IMR-90 (cell line): Measurements from ENCODE around the gene ERC2. TPM values are rescaled to one million over a fixed set of nuclear protein-coding genes. Genes with fewer than 3 reads are reported as not detected.

Experiments
- ATAC-seq: fragments of 200-7000 bp; cut with Tn5 transposase; 2 replicates; pipeline ENCODE4 v1.9.1; 2020; ENCODE audit warnings: low read depth, mild to moderate bottlenecking, moderate library complexity
- BruUV-seq: library from RNA; stranded (reverse); fragments of 400-500 nt; replicated peaks from 2 replicates; lab custom pipeline; 2021; lab: Mats Ljungman, UMichigan
- CTCF ChIA-PET: fragments of 300-600 bp; formaldehyde crosslinking; extraction: SDS; loops from one replicate; lab custom pipeline; 2021; ENCODE audit warnings: antibody characterized with exemption; lab: Yijun Ruan, JAX
- POLR2A ChIA-PET: fragments of 300-600 bp; sonication (Branson Sonifier 250); formaldehyde crosslinking; loops from one replicate; lab custom pipeline; 2022; ENCODE audit warnings: antibody characterized with exemption; ENCODE audit not compliant: unreplicated experiment; lab: Charles Lee
- DNase-seq: peaks from one replicate; pipeline ENCODE4 v3.0.0; 2013
- H2AFZ ChIP-seq: replicated peaks from 2 replicates; pipeline ENCODE3; 2013; ENCODE audit warnings: low read length, mild to moderate bottlenecking; ENCODE audit not compliant: poor library complexity
- H2AK5ac ChIP-seq: 2 replicates; pipeline ENCODE4 v1.6.1; 2013; ENCODE audit warnings: low read depth, low read length, inconsistent platforms
- H2AK9ac ChIP-seq: replicated peaks from 2 replicates; pipeline ENCODE3; 2013; ENCODE audit warnings: mild to moderate bottlenecking, low read depth, low read length, moderate library complexity; ENCODE audit not compliant: poor library complexity
- H2BK120ac ChIP-seq: 2 replicates; pipeline ENCODE4 v1.6.1; 2013; ENCODE audit warnings: low read depth, low read length, inconsistent platforms
- H2BK15ac ChIP-seq: 3 replicates; pipeline ENCODE4 v1.6.1; 2013; ENCODE audit warnings: low read depth, low read length, inconsistent platforms
- H2BK20ac ChIP-seq: 2 replicates; pipeline ENCODE4 v1.6.1; 2013; ENCODE audit warnings: low read depth, mild to moderate bottlenecking, inconsistent platforms, low read length, moderate library complexity
- H2BK5ac ChIP-seq: 2 replicates; pipeline ENCODE4 v1.6.1; 2013; ENCODE audit warnings: mild to moderate bottlenecking, low read depth, low read length, inconsistent platforms; ENCODE audit not compliant: poor library complexity, severe bottlenecking
- H3K14ac ChIP-seq: replicated peaks from 2 replicates; pipeline ENCODE4 v1.6.1; 2013; ENCODE audit warnings: low read depth, low read length, inconsistent platforms
- H3K18ac ChIP-seq: 2 replicates; pipeline ENCODE4 v1.6.1; 2013; ENCODE audit warnings: low read depth, low read length, control low read depth
- H3K23ac ChIP-seq: 2 replicates; pipeline ENCODE4 v1.6.1; 2013; ENCODE audit warnings: low read depth, low read length, inconsistent platforms
- H3K27ac ChIP-seq: 2 replicates; pipeline ENCODE4 v1.5.1; 2013; ENCODE audit warnings: mild to moderate bottlenecking, control low read depth, low read length; ENCODE audit not compliant: insufficient read depth
- H3K27me3 ChIP-seq: 2 replicates; pipeline ENCODE4 v1.6.1; 2013; ENCODE audit warnings: low read length; ENCODE audit not compliant: control insufficient read depth, insufficient read depth
- H3K36me3 ChIP-seq: 2 replicates; pipeline ENCODE4 v1.6.1; 2013; ENCODE audit warnings: low read length, mixed read lengths; ENCODE audit not compliant: control insufficient read depth, insufficient read depth
- H3K4ac ChIP-seq: 2 replicates; pipeline ENCODE4 v1.6.1; 2013; ENCODE audit warnings: low read depth, low read length, inconsistent platforms
- H3K4me1 ChIP-seq: 2 replicates; pipeline ENCODE4 v1.6.1; 2013; ENCODE audit warnings: low read length, mixed read lengths; ENCODE audit not compliant: control insufficient read depth, insufficient read depth
- H3K4me2 ChIP-seq: 2 replicates; pipeline ENCODE4 v1.6.1; 2013; ENCODE audit warnings: low read depth, mild to moderate bottlenecking, control low read depth, low read length, moderate library complexity
- H3K4me3 ChIP-seq: 2 replicates; pipeline ENCODE4 v1.5.1; 2013; ENCODE audit warnings: low read depth, mild to moderate bottlenecking, control low read depth, low read length, moderate library complexity; ENCODE audit not compliant: insufficient read depth
- H3K56ac ChIP-seq: 2 replicates; pipeline ENCODE4 v1.6.1; 2013; ENCODE audit warnings: low read length, inconsistent platforms; ENCODE audit not compliant: insufficient read depth; ENCODE audit errors: extremely low read depth
- H3K79me1 ChIP-seq, 2 experiments: 2 replicates each; pipeline ENCODE4 v1.6.1; 2013; ENCODE audit warnings: low read length in 2 of 2, inconsistent platforms in 1 of 2, low read depth in 1 of 2
- H3K9ac ChIP-seq: 2 replicates; pipeline ENCODE4 v1.6.1; 2013; ENCODE audit warnings: low read depth, low read length, control low read depth
- H3K9me1 ChIP-seq: 2 replicates; pipeline ENCODE4 v1.6.1; 2013; ENCODE audit warnings: low read length, inconsistent platforms; ENCODE audit not compliant: insufficient read depth
- H3K9me3 ChIP-seq: 2 replicates; pipeline ENCODE4 v1.6.1; 2013; ENCODE audit warnings: low read length; ENCODE audit not compliant: control insufficient read depth, insufficient read depth
- H4K20me1 ChIP-seq: 2 replicates; pipeline ENCODE4 v1.6.1; 2013; ENCODE audit warnings: low read length, inconsistent platforms; ENCODE audit not compliant: insufficient read depth
- H4K5ac ChIP-seq: 2 replicates; pipeline ENCODE4 v1.6.1; 2013; ENCODE audit warnings: mild to moderate bottlenecking, low read depth, low read length, control low read depth
- H4K8ac ChIP-seq, 2 experiments: 2 replicates each; pipeline ENCODE4 v1.6.1; 2013; ENCODE audit warnings: low read depth in 2 of 2, low read length in 2 of 2, control low read depth in 1 of 2, inconsistent platforms in 1 of 2
- H4K91ac ChIP-seq: 2 replicates; pipeline ENCODE4 v1.6.1; 2013; ENCODE audit warnings: low read depth, low read length, inconsistent platforms; ENCODE audit not compliant: insufficient read depth
- MXI1 ChIP-seq: IDR thresholded peaks from 2 replicates; pipeline ENCODE4 v1.6.1; 2012; ENCODE audit warnings: low read depth, mild to moderate bottlenecking, low read length, moderate library complexity, borderline replicate concordance
- WGBS, 2 experiments: methylation state at CpG; one replicate each; pipeline versions ENCODE4 v1.1.5 to v1.1.7; 2013; ENCODE audit warnings: missing lambda C conversion rate in 2 of 2; ENCODE audit not compliant: insufficient read length in 1 of 2; ENCODE audit errors: extremely low coverage in 2 of 2; 5-methylcytosine and 5-hydroxymethylcytosine counted together
- dilution Hi-C: fragments of 300-500 bp; cut with HindIII; formaldehyde crosslinking; loops from one replicate; pipeline ENCODE4 v1.14.3; 2018; ENCODE audit warnings: low sequenced_read_pairs; ENCODE audit not compliant: unreplicated experiment
- in situ Hi-C: fragments of 300-500 bp; cut with MboI; formaldehyde crosslinking; loops from 3 replicates; pipeline ENCODE4 v1.14.3; 2019; ENCODE audit warnings: low sequenced_read_pairs, inconsistent platforms, mixed read lengths
- intact Hi-C: fragments of 100-400 bp; cut with micrococcal nuclease; formaldehyde crosslinking; loops from 2 replicates; pipeline ENCODE4 v1.10.0; 2022
- polyA plus RNA-seq, 3 experiments: library from polyadenylated mRNA; depleted of rRNA; stranded (reverse); fragments of >200 nt; gene quantifications; 2 replicates each; pipeline ENCODE4 v1.2.3, GENCODE V29; 2012; ENCODE audit warnings: low replicate concordance in 1 of 3
- total RNA-seq: library from RNA; depleted of rRNA; stranded (reverse); fragments of >200 nt; gene quantifications from 2 replicates; pipeline ENCODE4 v1.2.3, GENCODE V29; 2012

ERC2 gene
- total and polyA plus RNA-seq, 2 of the 4 experiments (the other 2 are of a cell fraction), result 0.17 to 0.18 TPM

DNA sequence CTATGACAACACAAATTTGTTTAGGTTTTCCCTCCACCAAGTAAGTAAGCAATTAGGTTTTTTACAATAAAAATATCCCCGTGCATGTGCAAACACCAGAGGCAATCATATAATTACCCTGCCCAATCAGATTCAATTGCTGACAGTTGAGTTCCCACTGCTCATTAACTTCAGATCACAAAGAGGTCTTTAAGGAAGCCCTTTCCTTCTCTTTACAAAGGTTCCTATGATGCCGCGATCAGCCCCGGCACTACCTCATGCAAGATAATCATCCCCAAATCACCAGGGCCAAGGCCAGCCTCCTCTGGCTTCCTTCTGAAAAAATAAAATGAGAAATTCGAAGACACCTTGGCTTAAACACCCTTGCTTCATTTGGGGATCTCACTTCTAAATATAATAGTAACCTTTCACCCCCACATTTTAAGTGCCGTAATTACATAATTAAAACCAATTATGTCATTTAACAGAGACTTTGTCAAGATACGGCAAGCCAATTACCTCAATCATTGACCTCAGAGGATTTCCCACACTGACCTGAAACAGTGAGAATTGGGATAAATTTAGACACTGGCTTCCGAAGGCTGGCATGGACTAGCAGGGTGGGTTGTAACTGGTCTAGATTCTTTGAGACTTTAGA lies 859.8 kb downstream of the ERC2 start:
- intact Hi-C loops, result no loop called here

More for the DNA sequence above, 859.8 kb downstream of the ERC2 start:
- Histone ChIP-seq H2AK9ac (no peak overlapping the region), H3K9me3 (no peaks in the 10 kb centered on the region), H3K4me1 (no peaks in the 10 kb centered on the region), H2BK20ac (no peak overlapping the region), H3K9me1 (no peaks in the 10 kb centered on the region), H4K91ac (no peak overlapping the region), H2BK15ac (no peak overlapping the region), H3K4ac (no peak overlapping the region), H2BK120ac (no peak overlapping the region), H3K4me3 (no peak overlapping the region), H2BK5ac (no peak overlapping the region), H3K4me2 (no peak overlapping the region), H3K56ac (no peak overlapping the region), H4K8ac (no peak overlapping the region), H3K23ac (no peak overlapping the region), H4K20me1 (no peaks in the 10 kb centered on the region), H3K79me1 (no peaks in the 10 kb centered on the region), H4K5ac (no peak overlapping the region), H3K18ac (no peak overlapping the region), H3K9ac (no peak overlapping the region), H3K36me3 (no peaks in the 10 kb centered on the region), H2AFZ (no peak overlapping the region), H3K14ac (no peak overlapping the region), H3K27ac (no peak overlapping the region), H2AK5ac (no peak overlapping the region), H3K27me3 (peaks cover 1% of the 10 kb centered on the region; the same call in 1 of the 2 replicates)
- DNase-seq (no peak), ATAC-seq (no peak)
- CTCF ChIA-PET, result no interaction called here
- no peak for TF ChIP-seq MXI1
- dilution Hi-C loops (no loop called here), in situ Hi-C loops (no loop called here)
- POLR2A ChIA-PET, result no interaction called here
- 95% methylated on average over 4 of the region's 8 CpGs; no CpG with 5 or more reads in 1 of the 2 experiments for WGBS, 2 experiments
- BruUV-seq, result no TSS peak
